Mesodermal cell (in vitro differentiated cells): ENCODE results near the gene TMEM243. TPM values are rescaled to one million over a fixed set of nuclear protein-coding genes. Genes with fewer than 3 reads are reported as not detected.
"Not testable (repeated sequence)": the region's sequence is repeated elsewhere in the genome, so short reads cannot be mapped to it uniquely, and the experiment has no call there.

Experiments used
- H3K27ac ChIP-seq: 2 replicates; pipeline ENCODE4 v1.7.0; 2013; ENCODE audit warnings: mild to moderate bottlenecking, low read depth, low read length, moderate library complexity; ENCODE audit not compliant: severe bottlenecking
- H3K36me3 ChIP-seq: 2 replicates; pipeline ENCODE4 v1.7.1; 2013; ENCODE audit warnings: mild to moderate bottlenecking, low read length, moderate library complexity; ENCODE audit not compliant: control insufficient read depth, insufficient read depth
- H3K4me1 ChIP-seq: one replicate; pipeline ENCODE4 v1.7.1; 2013; ENCODE audit warnings: mild to moderate bottlenecking, low read length; ENCODE audit not compliant: insufficient read depth, control insufficient read depth, poor library complexity, severe bottlenecking
- H3K4me3 ChIP-seq: 2 replicates; pipeline ENCODE4 v1.7.0; 2013; ENCODE audit warnings: low read length, control low read depth, mild to moderate bottlenecking; ENCODE audit not compliant: insufficient read depth, poor library complexity, severe bottlenecking; ENCODE audit errors: extremely low read depth
- H3K9me3 ChIP-seq: 2 replicates; pipeline ENCODE4 v1.7.1; 2013; ENCODE audit warnings: mild to moderate bottlenecking, low read length, moderate library complexity; ENCODE audit not compliant: control insufficient read depth
- WGBS, 2 experiments: methylation state at CpG; one replicate each; pipeline ENCODE4 v1.1.5; 2013; ENCODE audit warnings: missing lambda C conversion rate in 2 of 2; ENCODE audit not compliant: insufficient coverage in 2 of 2; 5-methylcytosine and 5-hydroxymethylcytosine counted together
- polyA plus RNA-seq, 2 experiments: library from polyadenylated mRNA; stranded (reverse); fragments of 50-300 nt; gene quantifications; one replicate each; pipeline ENCODE4 v1.2.3, GENCODE V29; 2013

The TMEM243 gene, protein sequence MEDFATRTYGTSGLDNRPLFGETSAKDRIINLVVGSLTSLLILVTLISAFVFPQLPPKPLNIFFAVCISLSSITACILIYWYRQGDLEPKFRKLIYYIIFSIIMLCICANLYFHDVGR
- 48.3 TPM for polyA plus RNA-seq (2013, experiment 1 of 2)
- 49.7 TPM for polyA plus RNA-seq (2013, experiment 2 of 2)

DNA sequence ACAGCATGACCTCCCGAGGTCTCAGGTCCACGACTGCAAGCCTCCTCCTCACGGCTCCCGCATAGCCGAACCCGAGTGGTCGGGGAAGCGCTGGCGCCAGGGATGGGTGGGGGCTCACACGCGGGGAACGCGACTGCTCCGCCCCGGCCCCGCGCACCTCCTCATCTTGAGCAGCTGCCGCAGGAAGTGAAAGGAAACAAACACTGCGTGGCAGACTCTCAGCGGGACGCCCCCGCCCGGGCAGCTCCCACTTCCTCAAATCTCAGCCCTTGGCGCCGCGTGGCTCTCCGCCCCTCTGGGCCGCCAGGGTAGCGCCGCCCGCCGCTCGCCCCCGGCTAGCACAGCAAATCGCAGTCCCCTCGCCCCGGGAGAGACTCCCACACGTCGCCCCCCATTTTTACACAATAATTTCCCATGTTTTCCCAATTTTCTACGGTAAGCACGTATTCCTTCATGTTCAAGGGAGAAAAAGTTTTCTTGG lies at the start of gene TMEM243:
Gene TMEM243 (minus strand): TSS at position 188 of the 481 bp plus-strand sequence. CDS start 229 bp downstream, outside the sequence.
- Histone ChIP-seq H3K4me3 (peak within 1 kb of the TSS; percentile 84), H3K36me3 (peaks cover 30% of the 10 kb centered on the region), H3K27ac (peak within 1 kb of the TSS; percentile 62), H3K4me1 (peaks cover 5% of the 10 kb centered on the region), H3K9me3 (no peaks in the 10 kb centered on the region)
- WGBS, 2 experiments = 0 to 2% methylated on average over 21 to 39 of the region's 41 CpGs

DNA sequence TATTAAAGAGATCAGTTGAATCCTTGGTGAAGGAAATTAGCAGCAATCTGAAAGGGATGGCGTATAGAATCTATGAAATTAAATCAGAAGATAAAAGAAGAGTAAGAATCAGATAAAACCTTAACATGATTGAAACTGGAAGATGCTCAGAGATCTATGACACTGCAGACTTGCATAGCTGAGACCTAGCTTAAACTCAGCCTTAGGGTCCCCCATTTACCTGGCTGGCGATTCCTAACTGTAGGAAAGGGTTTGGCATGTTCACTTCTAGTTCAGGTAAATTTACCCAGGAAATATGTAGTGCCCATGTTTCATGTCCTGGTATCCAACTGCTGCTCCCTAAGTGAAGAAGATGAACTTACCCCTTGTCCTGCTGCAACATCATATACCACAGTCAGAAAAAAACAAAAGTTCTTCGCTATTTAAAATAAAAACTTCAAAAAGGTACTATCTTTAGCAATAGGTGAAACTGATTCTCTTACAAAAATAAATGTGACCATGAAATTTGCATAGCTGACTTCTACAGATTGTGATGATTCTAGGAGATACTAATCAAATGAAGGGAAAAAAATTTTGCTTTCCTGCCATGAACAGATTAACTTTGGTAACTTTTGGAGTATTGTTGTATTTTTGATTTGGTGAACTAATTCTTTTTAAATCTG lies 47.8 kb upstream of the TMEM243 start:
- 86% methylated on average over 1 of the region's 3 CpGs; no CpG with 5 or more reads in 1 of the 2 experiments for WGBS, 2 experiments
- no peaks in the 10 kb centered on the region for H3K36me3 ChIP-seq

GRCh38 chr7:87263537-87263936 lies 44.0 kb upstream of the TMEM243 start:
- 84 to 89% methylated on average over 5 to 8 of the region's 8 CpGs for WGBS, 2 experiments
- H3K9me3 ChIP-seq = no peaks in the 10 kb centered on the region
- no peaks in the 10 kb centered on the region for H3K4me1 ChIP-seq
- H3K36me3 ChIP-seq = no peaks in the 10 kb centered on the region
- no peak overlapping the region for H3K4me3 ChIP-seq
- no peak overlapping the region for H3K27ac ChIP-seq

More for the DNA sequence above, 47.8 kb upstream of the TMEM243 start:
- Histone ChIP-seq H3K27ac (no peak overlapping the region), H3K9me3 (no peaks in the 10 kb centered on the region), H3K4me1 (no peaks in the 10 kb centered on the region), H3K4me3 (no peak overlapping the region)

- H3K27ac ChIP-seq = no peak overlapping the region
- no peak overlapping the region for H3K4me3 ChIP-seq
- no peaks in the 10 kb centered on the region for H3K36me3 ChIP-seq
- WGBS, 2 experiments = 80% methylated on average over 1 of the region's 3 CpGs; no CpG with 5 or more reads in 1 of the 2 experiments
- no peaks in the 10 kb centered on the region for H3K9me3 ChIP-seq
- no peaks in the 10 kb centered on the region for H3K4me1 ChIP-seq
Measured at GRCh38 chr7:87253589-87254087, 34.1 kb upstream of the TMEM243 start.

DNA sequence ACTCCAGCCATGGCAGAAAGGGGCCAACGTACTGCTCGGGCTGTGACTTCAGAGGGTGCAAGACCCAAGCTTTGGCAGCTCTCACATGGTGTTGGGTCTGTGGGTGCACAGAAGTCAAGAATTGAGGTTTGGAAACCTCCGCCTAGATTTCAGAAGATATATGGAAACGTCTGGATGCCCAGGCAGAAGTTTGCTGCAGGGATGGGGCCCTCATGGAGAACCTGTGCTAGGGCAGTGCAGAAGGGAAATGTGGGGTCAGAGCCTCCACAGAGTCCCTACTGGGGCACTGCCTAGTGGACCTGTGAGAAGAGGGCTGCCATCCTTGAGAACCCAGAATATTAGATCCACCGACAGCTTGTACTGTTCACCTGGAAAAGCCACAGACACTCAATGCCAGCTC lies 26.1 kb upstream of the TMEM243 start:
- 81 to 95% methylated on average over 5 of the region's 5 CpGs for WGBS, 2 experiments
- H3K4me1 ChIP-seq, H3K27ac ChIP-seq, H3K36me3 ChIP-seq, H3K4me3 ChIP-seq, H3K9me3 ChIP-seq: not testable (repeated sequence)

GRCh38 chr7:87238464-87239051 lies 19.0 kb upstream of the TMEM243 start:
- WGBS, 2 experiments = 76 to 88% methylated on average over 3 of the region's 11 CpGs

GRCh38 chr7:87234949-87235348 lies 15.4 kb upstream of the TMEM243 start:
- no peak overlapping the region for H3K4me3 ChIP-seq
- no peaks in the 10 kb centered on the region for H3K9me3 ChIP-seq
- no peaks in the 10 kb centered on the region for H3K36me3 ChIP-seq
- no peaks in the 10 kb centered on the region for H3K4me1 ChIP-seq
- no peak overlapping the region for H3K27ac ChIP-seq

More at GRCh38 chr7:87238464-87239051, 19.0 kb upstream of the TMEM243 start:
- H3K36me3 ChIP-seq, H3K9me3 ChIP-seq, H3K4me3 ChIP-seq, H3K4me1 ChIP-seq, H3K27ac ChIP-seq: not testable (repeated sequence)

- Histone ChIP-seq H3K36me3 (no peaks in the 10 kb centered on the region), H3K4me1 (no peaks in the 10 kb centered on the region), H3K4me3 (no peak overlapping the region), H3K9me3 (no peaks in the 10 kb centered on the region), H3K27ac (no peak overlapping the region)
Measured at GRCh38 chr7:87231711-87232110, 12.2 kb upstream of the TMEM243 start.

DNA sequence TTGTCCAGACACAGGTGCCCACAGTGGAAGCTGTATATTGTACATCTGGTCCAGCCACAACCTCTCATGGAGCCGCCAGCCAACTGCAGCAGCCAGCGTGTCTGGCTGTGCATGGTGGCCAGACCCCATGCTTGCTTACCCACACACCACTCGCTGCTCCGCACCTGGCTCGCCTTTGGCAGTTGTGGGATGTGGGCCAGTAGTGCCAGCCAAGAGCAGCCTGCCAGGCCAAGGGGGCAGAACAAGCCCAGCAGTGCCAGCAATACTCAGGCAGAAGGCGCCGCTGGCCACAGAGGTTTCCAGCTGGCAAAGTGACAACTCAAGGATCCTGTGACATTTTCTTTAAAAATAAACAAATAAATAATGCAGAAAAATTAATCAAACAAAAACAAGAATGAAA lies 11.7 kb upstream of the TMEM243 start:
- H3K27ac ChIP-seq = no peak overlapping the region
- WGBS, 2 experiments = 100% methylated on average over 1 of the region's 7 CpGs; no CpG with 5 or more reads in 1 of the 2 experiments
- H3K4me3 ChIP-seq = no peak overlapping the region
- H3K36me3 ChIP-seq = no peaks in the 10 kb centered on the region
- H3K9me3 ChIP-seq = no peaks in the 10 kb centered on the region
- H3K4me1 ChIP-seq = no peaks in the 10 kb centered on the region

DNA sequence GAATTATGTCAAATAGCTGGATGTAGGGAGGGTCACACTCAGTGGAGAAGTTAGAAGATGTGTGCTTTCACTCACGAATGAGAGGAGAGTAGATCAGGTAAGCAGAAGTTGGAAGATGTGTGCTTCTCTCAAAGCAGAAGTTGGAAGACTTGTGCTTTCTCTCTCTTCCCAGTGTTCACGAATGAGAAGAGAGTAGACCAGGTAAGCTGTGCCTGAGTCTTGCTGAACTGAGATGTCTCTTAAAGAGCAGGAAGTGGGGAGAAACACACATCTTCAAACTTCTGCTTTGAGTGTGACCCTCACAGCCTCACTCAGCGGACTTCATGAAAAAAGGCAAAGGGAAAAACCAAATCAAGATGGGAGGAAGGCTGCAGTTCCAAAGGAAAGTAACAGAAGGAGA lies 7.0 kb upstream of the TMEM243 start:
- WGBS, 2 experiments = 83 to 84% methylated on average over 1 to 2 of the region's 3 CpGs
- no peaks in the 10 kb centered on the region for H3K4me1 ChIP-seq
- H3K36me3 ChIP-seq = no peaks in the 10 kb centered on the region
- no peaks in the 10 kb centered on the region for H3K9me3 ChIP-seq
- H3K4me3 ChIP-seq = no peak overlapping the region
- no peak overlapping the region for H3K27ac ChIP-seq

- no peaks in the 10 kb centered on the region for H3K4me1 ChIP-seq
- no peaks in the 10 kb centered on the region for H3K36me3 ChIP-seq
- no peak overlapping the region for H3K27ac ChIP-seq
- 57 to 70% methylated on average over 1 of the region's 1 CpG for WGBS, 2 experiments
- no peak overlapping the region for H3K4me3 ChIP-seq
- no peaks in the 10 kb centered on the region for H3K9me3 ChIP-seq
Measured at GRCh38 chr7:87225696-87226095, 6.2 kb upstream of the TMEM243 start.
